Neural cell (in vitro differentiated cells): ENCODE measurements around the gene FBLN2. TPM values are rescaled to one million over a fixed set of nuclear protein-coding genes. Genes with fewer than 3 reads are reported as not detected.

Experiments used
- H2AFZ ChIP-seq: fragments of 200-600, 300-800 bp; sonication (generic), shearing (Covaris generic); 2 replicates; pipeline ENCODE4 v1.6.0; 2014; ENCODE audit warnings: low read depth, mild to moderate bottlenecking, antibody characterized with exemption, low read length, moderate library complexity
- H3F3A ChIP-seq: fragments of 200-600 bp; shearing (Covaris generic); 2 replicates; pipeline ENCODE4 v1.6.1; 2016; ENCODE audit warnings: mild to moderate bottlenecking, moderate library complexity, mixed read lengths, antibody characterized with exemption, low read length; ENCODE audit not compliant: insufficient read depth, poor library complexity, severe bottlenecking
- H3K27ac ChIP-seq: fragments of 200-600, 300-800 bp; sonication (generic), shearing (Covaris generic); 2 replicates; pipeline ENCODE4 v1.5.1; 2014; ENCODE audit warnings: mild to moderate bottlenecking, low read length, moderate library complexity
- H3K27me3 ChIP-seq: fragments of 300-800, 200-600 bp; sonication (generic), shearing (Covaris generic); 2 replicates; pipeline ENCODE4 v1.6.0; 2014; ENCODE audit warnings: mild to moderate bottlenecking, low read depth, low read length, moderate library complexity; ENCODE audit not compliant: insufficient read depth
- H3K36me3 ChIP-seq: fragments of 300-800, 200-600 bp; sonication (generic), shearing (Covaris generic); 2 replicates; pipeline ENCODE4 v1.5.1; 2014; ENCODE audit warnings: mild to moderate bottlenecking, antibody characterized with exemption, low read length, moderate library complexity; ENCODE audit not compliant: insufficient read depth
- H3K4me2 ChIP-seq: fragments of 300-800, 200-600 bp; sonication (generic), shearing (Covaris generic); 2 replicates; pipeline ENCODE4 v1.6.0; 2014; ENCODE audit warnings: mild to moderate bottlenecking, low read length
- H3K4me3 ChIP-seq: fragments of 300-800, 200-600 bp; sonication (generic), shearing (Covaris generic); 2 replicates; pipeline ENCODE4 v1.5.1; 2014; ENCODE audit warnings: mild to moderate bottlenecking, low read length, moderate library complexity
- H3K79me2 ChIP-seq: fragments of 200-600 bp; shearing (Covaris generic); replicated peaks from 2 replicates; pipeline ENCODE4 v1.6.0; 2014; ENCODE audit warnings: mild to moderate bottlenecking, low read length, moderate library complexity; ENCODE audit not compliant: insufficient read depth
- H3K9ac ChIP-seq: fragments of 300-800, 200-600 bp; sonication (generic), shearing (Covaris generic); 2 replicates; pipeline ENCODE4 v1.6.1; 2016; ENCODE audit warnings: mild to moderate bottlenecking, low read length, mixed read lengths
- H3K9me2 ChIP-seq: fragments of 200-600 bp; shearing (Covaris generic); 2 replicates; pipeline ENCODE4 v1.6.1; 2016; ENCODE audit warnings: mild to moderate bottlenecking, low read length, mixed read lengths; ENCODE audit not compliant: insufficient read depth
- H3K9me3 ChIP-seq: fragments of 200-600, 300-800 bp; sonication (generic), shearing (Covaris generic); 2 replicates; pipeline ENCODE4 v1.6.1; 2016; ENCODE audit warnings: mild to moderate bottlenecking, mixed run types, low read length, moderate library complexity, mixed read lengths
- H4K20me1 ChIP-seq: fragments of 200-600 bp; shearing (Covaris generic); 2 replicates; pipeline ENCODE4 v1.6.1; 2016; ENCODE audit warnings: mild to moderate bottlenecking, mixed run types; ENCODE audit not compliant: insufficient read depth
- EP300 ChIP-seq: fragments of 450-650 bp; conservative IDR thresholded peaks from 2 replicates; pipeline ENCODE4 v1.6.1; 2014; ENCODE audit warnings: antibody characterized with exemption, mild to moderate bottlenecking, moderate library complexity; ENCODE audit not compliant: poor library complexity, severe bottlenecking
- EZH2 ChIP-seq: fragments of 200-600, 300-800 bp; shearing (Covaris generic), sonication (generic); IDR thresholded peaks from 2 replicates; pipeline ENCODE4 v1.6.1; 2014; ENCODE audit warnings: antibody characterized with exemption, low read length, borderline replicate concordance, mild to moderate bottlenecking; ENCODE audit not compliant: insufficient read depth, poor library complexity, severe bottlenecking
- MXI1 ChIP-seq: fragments of 450-650 bp; conservative IDR thresholded peaks from 2 replicates; pipeline ENCODE4 v1.6.1; 2014; ENCODE audit warnings: antibody characterized with exemption, mild to moderate bottlenecking; ENCODE audit not compliant: poor library complexity, severe bottlenecking
- POLR2AphosphoS5 ChIP-seq: IDR thresholded peaks from 2 replicates; pipeline ENCODE4 v1.6.1; 2012
- RAD21 ChIP-seq: fragments of 450-650 bp; conservative IDR thresholded peaks from 2 replicates; pipeline ENCODE4 v1.6.1; 2014; ENCODE audit warnings: antibody characterized with exemption, mild to moderate bottlenecking, moderate library complexity
- SMC3 ChIP-seq: fragments of 450-650 bp; conservative IDR thresholded peaks from 2 replicates; pipeline ENCODE4 v1.6.1; 2014; ENCODE audit warnings: antibody characterized with exemption, mild to moderate bottlenecking, moderate library complexity; ENCODE audit not compliant: poor library complexity
- TAF1 ChIP-seq: IDR thresholded peaks from 2 replicates; pipeline ENCODE4 v1.6.1; 2012; ENCODE audit warnings: low read depth
- polyA plus RNA-seq: library from polyadenylated mRNA; depleted of rRNA; stranded (reverse); fragments of >200 nt; gene quantifications from 2 replicates; pipeline ENCODE4 v1.2.3, GENCODE V29; 2014
- TF ChIP-seq, protein P1 (sequence below): IDR thresholded peaks from 2 replicates; pipeline ENCODE4 v1.6.1; 2012; ENCODE audit warnings: borderline replicate concordance
- TF ChIP-seq, protein P2 (sequence below): fragments of 450-650 bp; IDR thresholded peaks from 2 replicates; pipeline ENCODE4 v1.5.1; 2014; ENCODE audit warnings: antibody characterized with exemption, mild to moderate bottlenecking, moderate library complexity; ENCODE audit not compliant: poor library complexity, severe bottlenecking

The FBLN2 gene
- polyA plus RNA-seq, 1 donor from 2014 or later, result 0.37 TPM

DNA sequence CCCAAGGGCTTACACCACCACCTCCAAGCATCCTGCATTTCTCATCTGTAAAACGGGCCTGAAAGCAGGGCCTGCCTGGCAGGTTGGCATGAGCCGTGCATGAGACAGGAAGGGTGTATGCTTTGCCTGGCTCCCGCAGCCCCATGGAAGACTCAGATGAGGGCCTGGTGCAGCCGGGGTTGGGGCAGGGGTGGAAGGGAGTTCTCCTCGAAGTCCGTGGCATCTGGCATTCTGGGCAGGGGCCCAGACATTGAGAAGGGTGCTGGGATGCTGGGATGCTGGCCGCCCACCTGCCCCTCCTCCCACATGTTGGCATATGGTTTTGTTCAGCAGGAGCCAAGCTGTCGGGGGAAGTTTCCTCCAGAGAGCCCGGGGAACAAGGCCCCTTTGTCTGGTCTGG lies 13.0 kb upstream of the FBLN2 start:
- H3K9me3 ChIP-seq, result no peaks in the 10 kb centered on the region
- no peaks in the 10 kb centered on the region for H3F3A ChIP-seq
- no peak overlapping the region for H3K9ac ChIP-seq
- H3K4me2 ChIP-seq, result no peak overlapping the region
- H3K9me2 ChIP-seq, result no peaks in the 10 kb centered on the region
- H3K36me3 ChIP-seq, result no peaks in the 10 kb centered on the region
- H2AFZ ChIP-seq, result no peak overlapping the region
- H3K4me3 ChIP-seq, result no peak overlapping the region
- H3K79me2 ChIP-seq, result no peaks in the 10 kb centered on the region
- no peaks in the 10 kb centered on the region for H3K27me3 ChIP-seq
- TF ChIP-seq POLR2AphosphoS5, result no peak
- no peak for TF ChIP-seq TAF1
- TF ChIP-seq EP300, result no peak
- no peak for TF ChIP-seq EZH2
- no peak for TF ChIP-seq RAD21
- TF ChIP-seq, protein P1, sequence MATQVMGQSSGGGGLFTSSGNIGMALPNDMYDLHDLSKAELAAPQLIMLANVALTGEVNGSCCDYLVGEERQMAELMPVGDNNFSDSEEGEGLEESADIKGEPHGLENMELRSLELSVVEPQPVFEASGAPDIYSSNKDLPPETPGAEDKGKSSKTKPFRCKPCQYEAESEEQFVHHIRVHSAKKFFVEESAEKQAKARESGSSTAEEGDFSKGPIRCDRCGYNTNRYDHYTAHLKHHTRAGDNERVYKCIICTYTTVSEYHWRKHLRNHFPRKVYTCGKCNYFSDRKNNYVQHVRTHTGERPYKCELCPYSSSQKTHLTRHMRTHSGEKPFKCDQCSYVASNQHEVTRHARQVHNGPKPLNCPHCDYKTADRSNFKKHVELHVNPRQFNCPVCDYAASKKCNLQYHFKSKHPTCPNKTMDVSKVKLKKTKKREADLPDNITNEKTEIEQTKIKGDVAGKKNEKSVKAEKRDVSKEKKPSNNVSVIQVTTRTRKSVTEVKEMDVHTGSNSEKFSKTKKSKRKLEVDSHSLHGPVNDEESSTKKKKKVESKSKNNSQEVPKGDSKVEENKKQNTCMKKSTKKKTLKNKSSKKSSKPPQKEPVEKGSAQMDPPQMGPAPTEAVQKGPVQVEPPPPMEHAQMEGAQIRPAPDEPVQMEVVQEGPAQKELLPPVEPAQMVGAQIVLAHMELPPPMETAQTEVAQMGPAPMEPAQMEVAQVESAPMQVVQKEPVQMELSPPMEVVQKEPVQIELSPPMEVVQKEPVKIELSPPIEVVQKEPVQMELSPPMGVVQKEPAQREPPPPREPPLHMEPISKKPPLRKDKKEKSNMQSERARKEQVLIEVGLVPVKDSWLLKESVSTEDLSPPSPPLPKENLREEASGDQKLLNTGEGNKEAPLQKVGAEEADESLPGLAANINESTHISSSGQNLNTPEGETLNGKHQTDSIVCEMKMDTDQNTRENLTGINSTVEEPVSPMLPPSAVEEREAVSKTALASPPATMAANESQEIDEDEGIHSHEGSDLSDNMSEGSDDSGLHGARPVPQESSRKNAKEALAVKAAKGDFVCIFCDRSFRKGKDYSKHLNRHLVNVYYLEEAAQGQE, result no peak
- TF ChIP-seq, protein P2, sequence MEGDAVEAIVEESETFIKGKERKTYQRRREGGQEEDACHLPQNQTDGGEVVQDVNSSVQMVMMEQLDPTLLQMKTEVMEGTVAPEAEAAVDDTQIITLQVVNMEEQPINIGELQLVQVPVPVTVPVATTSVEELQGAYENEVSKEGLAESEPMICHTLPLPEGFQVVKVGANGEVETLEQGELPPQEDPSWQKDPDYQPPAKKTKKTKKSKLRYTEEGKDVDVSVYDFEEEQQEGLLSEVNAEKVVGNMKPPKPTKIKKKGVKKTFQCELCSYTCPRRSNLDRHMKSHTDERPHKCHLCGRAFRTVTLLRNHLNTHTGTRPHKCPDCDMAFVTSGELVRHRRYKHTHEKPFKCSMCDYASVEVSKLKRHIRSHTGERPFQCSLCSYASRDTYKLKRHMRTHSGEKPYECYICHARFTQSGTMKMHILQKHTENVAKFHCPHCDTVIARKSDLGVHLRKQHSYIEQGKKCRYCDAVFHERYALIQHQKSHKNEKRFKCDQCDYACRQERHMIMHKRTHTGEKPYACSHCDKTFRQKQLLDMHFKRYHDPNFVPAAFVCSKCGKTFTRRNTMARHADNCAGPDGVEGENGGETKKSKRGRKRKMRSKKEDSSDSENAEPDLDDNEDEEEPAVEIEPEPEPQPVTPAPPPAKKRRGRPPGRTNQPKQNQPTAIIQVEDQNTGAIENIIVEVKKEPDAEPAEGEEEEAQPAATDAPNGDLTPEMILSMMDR, result no peak
- TF ChIP-seq SMC3, result no peak
- TF ChIP-seq MXI1, result no peak
- H4K20me1 ChIP-seq, result no peaks in the 10 kb centered on the region
- no peak overlapping the region for H3K27ac ChIP-seq

DNA sequence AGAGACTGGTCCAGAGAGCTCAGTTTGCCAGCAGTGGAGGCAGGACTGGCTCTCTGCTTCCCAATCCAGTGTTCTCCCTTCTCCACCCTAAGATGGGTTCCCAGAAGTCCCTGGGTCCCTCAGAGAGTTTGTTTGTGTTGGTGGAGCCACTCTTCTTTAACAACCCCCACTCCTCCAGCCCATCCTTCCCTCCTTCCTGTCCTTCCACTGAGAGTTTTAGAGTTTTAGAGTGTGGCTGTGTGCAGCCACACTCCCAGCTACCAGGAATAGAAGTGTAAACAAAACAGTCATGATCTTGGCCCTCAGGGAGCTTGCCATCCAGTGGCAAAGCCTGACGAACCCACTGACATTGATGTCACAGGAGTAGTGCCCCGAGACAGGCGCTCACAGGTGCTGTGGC lies 12.5 kb upstream of the FBLN2 start:
- Histone ChIP-seq H3K9me2 (no peaks in the 10 kb centered on the region), H3K36me3 (no peaks in the 10 kb centered on the region), H2AFZ (no peak overlapping the region), H3F3A (no peaks in the 10 kb centered on the region), H4K20me1 (no peaks in the 10 kb centered on the region), H3K79me2 (no peaks in the 10 kb centered on the region), H3K27ac (no peak overlapping the region), H3K4me2 (no peak overlapping the region), H3K9me3 (no peaks in the 10 kb centered on the region), H3K4me3 (no peak overlapping the region), H3K27me3 (no peaks in the 10 kb centered on the region), H3K9ac (no peak overlapping the region)
- TF ChIP-seq EZH2 (no peak), EP300 (no peak), POLR2AphosphoS5 (no peak), MXI1 (no peak), RAD21 (no peak), TAF1 (no peak), SMC3 (no peak)
- TF ChIP-seq, protein P1, result no peak
- TF ChIP-seq, protein P2, result no peak
